Adrenal gland (tissue), 12 donors: ENCODE measurements around the gene PRKG1. TPM values are rescaled to one million over a fixed set of nuclear protein-coding genes. Genes with fewer than 3 reads are reported as not detected.
"Not testable (repeated sequence)": the region's sequence is repeated elsewhere in the genome, so short reads cannot be mapped to it uniquely, and the experiment has no call there.

ENCODE experiments used
- DNase-seq, 7 donors: peaks; one replicate each; pipeline ENCODE4 v3.0.0-alpha.2; 2019 to 2020
- H3K27ac ChIP-seq, 5 donors: fragments of 200-600 bp; sonication (generic) in 4 of 5; 1 replicate in 3 of 5; 2 replicates in 2 of 5; pipeline versions ENCODE4 v1.5.1 to v1.8.0; 2016 to 2020; ENCODE audit warnings: mild to moderate bottlenecking in 1 of 5
- H3K27me3 ChIP-seq: fragments of 200-600 bp; 2 replicates; pipeline ENCODE4 v1.8.0; 2021
- H3K36me3 ChIP-seq, 2 donors: fragments of 200-600 bp; replicated peaks in 1 of 2; 1 replicate in 1 of 2; 2 replicates in 1 of 2; pipeline versions ENCODE4 v1.5.1 to v1.8.0; 2018 to 2022
- H3K4me1 ChIP-seq, 2 donors: fragments of 200-600 bp; replicated peaks in 1 of 2; 1 replicate in 1 of 2; 2 replicates in 1 of 2; pipeline versions ENCODE4 v1.5.1 to v1.8.0; 2018 to 2021
- H3K4me3 ChIP-seq, 4 donors: fragments of 200-600 bp; sonication (generic) in 3 of 4; one replicate each; pipeline ENCODE4 v1.5.1; 2016 to 2018
- H3K9me3 ChIP-seq, 3 donors: fragments of 200-600 bp; sonication (generic) in 1 of 3; replicated peaks in 1 of 3; 1 replicate in 2 of 3; 2 replicates in 1 of 3; pipeline versions ENCODE4 v1.5.1 to v1.8.0; 2016 to 2021
- POLR2A ChIP-seq, 2 donors: fragments of 450-650 bp; IDR thresholded peaks; one replicate each; pipeline ENCODE4 v1.6.1; 2017; ENCODE audit warnings: antibody characterized with exemption in 2 of 2, mild to moderate bottlenecking in 2 of 2, moderate library complexity in 1 of 2
- WGBS, 4 donors: extraction: QIAGEN DNeasy Blood & Tissue Kit in 2 of 4; methylation state at CpG; one replicate each; pipeline versions ENCODE4 v1.1.5 to v1.1.7; 2013 to 2017; 5-methylcytosine and 5-hydroxymethylcytosine counted together
- intact Hi-C, 2 donors: fragments of 100-400 bp; cut with DNase I; formaldehyde crosslinking; loops; one replicate each; pipeline versions ENCODE4 v1.14.1 to v1.15.0; 2022 to 2023
- polyA plus RNA-seq, 3 donors: library from polyadenylated mRNA; stranded (reverse); fragments of 200-250 nt in 2 of 3; fragments of 350-450 nt in 1 of 3; fragmentation: Illumina TruSeq in 1 of 3; extraction: RNeasy Lipid Tissue Mini Kit (QIAGEN cat#74804) in 1 of 3; gene quantifications; one replicate each; pipeline ENCODE4 v1.2.3, GENCODE V29; 2013 to 2014
- total RNA-seq, 9 donors: library from RNA; depleted of rRNA in 4 of 9; stranded (reverse); fragments of >200 nt in 4 of 9; fragments of 120-200 nt in 1 of 9; fragmentation: NEBNext Ultra II Directional in 1 of 9; extraction: Animal tissue kit (Norgen Biotek cat#: 25700) in 1 of 9; gene quantifications; one replicate each; pipeline versions ENCODE4 v1.1.0 to v1.2.4, GENCODE V29; 2013 to 2023
- TF ChIP-seq, protein P1 (sequence below), 6 experiments: fragments of 450-650 bp in 4 of 6; fragments of 200-600 bp in 2 of 6; sonication (generic) in 1 of 6; IDR thresholded peaks; 1 replicate in 5 of 6; 2 replicates in 1 of 6; pipeline versions ENCODE4 v1.5.1 to v1.8.0; 2016 to 2021; ENCODE audit warnings: antibody characterized with exemption in 6 of 6, mild to moderate bottlenecking in 2 of 6, moderate library complexity in 1 of 6
- donor health status: healthy with polysubstance abuse.
- donor health status: Bipolar disorder and iron deficiency.
- donor health status: DM: yes; HTN: yes; CAD: no.
- donor health status: DM: no; HTN: no; CAD: no.
- donor health status: DM: no; HTN: no; CAD: no.
- donor health status: DM: yes; HTN: yes; CAD: no.

PRKG1 gene
- total and polyA plus RNA-seq, 12 donors = 6.9 to 104 (median 29.7) TPM

DNA sequence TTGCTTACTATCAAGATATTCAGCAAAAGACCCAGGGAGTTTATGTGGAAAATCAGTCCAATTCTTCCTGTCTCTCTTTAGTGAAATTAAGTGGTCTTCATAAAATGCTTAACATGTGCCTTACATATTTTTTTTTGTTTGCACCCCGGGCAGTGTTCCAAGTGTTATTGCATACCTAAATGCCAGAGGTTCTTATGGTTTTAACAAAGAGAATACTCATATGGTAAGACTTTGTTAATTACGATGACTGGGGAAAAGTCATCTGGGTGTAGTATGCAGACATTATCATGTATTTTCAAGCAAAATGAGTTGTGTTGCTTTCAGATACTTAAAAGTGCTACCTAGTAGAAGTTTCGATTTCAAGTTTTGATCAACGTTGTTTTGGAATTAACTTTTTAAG is 82.6 kb downstream of the PRKG1 start:
- no peak overlapping the region for H3K4me3 ChIP-seq
- DNase-seq = no peak
- no peak overlapping the region for H3K27ac ChIP-seq
- intact Hi-C loops = no loop called here
- no peaks in the 10 kb centered on the region for H3K36me3 ChIP-seq
- no peaks in the 10 kb centered on the region for H3K27me3 ChIP-seq
- peaks cover 8 to 9% of the 10 kb centered on the region in 2 donors for H3K4me1 ChIP-seq
- H3K9me3 ChIP-seq = no peaks in the 10 kb centered on the region
- 82 to 92% (median 89%) methylated on average over 4 of the region's 4 CpGs for WGBS, 4 donors
- no peak for TF ChIP-seq POLR2A (IDR thresholded peaks at IDR 0.05)
- TF ChIP-seq, protein P1, sequence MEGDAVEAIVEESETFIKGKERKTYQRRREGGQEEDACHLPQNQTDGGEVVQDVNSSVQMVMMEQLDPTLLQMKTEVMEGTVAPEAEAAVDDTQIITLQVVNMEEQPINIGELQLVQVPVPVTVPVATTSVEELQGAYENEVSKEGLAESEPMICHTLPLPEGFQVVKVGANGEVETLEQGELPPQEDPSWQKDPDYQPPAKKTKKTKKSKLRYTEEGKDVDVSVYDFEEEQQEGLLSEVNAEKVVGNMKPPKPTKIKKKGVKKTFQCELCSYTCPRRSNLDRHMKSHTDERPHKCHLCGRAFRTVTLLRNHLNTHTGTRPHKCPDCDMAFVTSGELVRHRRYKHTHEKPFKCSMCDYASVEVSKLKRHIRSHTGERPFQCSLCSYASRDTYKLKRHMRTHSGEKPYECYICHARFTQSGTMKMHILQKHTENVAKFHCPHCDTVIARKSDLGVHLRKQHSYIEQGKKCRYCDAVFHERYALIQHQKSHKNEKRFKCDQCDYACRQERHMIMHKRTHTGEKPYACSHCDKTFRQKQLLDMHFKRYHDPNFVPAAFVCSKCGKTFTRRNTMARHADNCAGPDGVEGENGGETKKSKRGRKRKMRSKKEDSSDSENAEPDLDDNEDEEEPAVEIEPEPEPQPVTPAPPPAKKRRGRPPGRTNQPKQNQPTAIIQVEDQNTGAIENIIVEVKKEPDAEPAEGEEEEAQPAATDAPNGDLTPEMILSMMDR (IDR thresholded peaks at IDR 0.05) = no peak

DNA sequence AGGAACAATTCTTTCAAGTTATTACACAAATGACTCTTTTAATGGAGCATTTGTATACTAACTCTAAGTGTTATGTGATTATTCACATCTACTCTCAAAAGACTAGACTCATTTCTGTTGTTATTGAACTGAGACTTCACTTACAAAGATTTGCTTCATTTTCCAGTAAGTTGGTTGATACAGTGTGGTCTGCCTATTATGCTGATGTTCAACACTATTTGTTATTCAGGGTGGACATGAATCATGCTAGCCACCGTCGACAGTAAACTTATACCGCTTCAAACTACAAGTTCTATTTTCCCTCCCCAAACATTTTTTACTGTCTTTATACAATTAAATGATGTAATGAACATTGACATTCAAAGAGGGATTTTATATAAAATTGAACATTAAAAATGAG is 84.5 kb downstream of the PRKG1 start:
- no peaks in the 10 kb centered on the region for H3K36me3 ChIP-seq
- H3K27ac ChIP-seq = no peak overlapping the region
- DNase-seq = no peak
- no peak overlapping the region for H3K4me3 ChIP-seq
- 93 to 98% (median 96%) methylated on average over 3 of the region's 3 CpGs for WGBS, 4 donors
- intact Hi-C loops = no loop called here
- peaks cover 7 to 19% of the 10 kb centered on the region in 2 donors for H3K4me1 ChIP-seq
- H3K9me3 ChIP-seq = no peaks in the 10 kb centered on the region
- TF ChIP-seq POLR2A (IDR thresholded peaks at IDR 0.05) = no peak
- TF ChIP-seq, protein P1 (IDR thresholded peaks at IDR 0.05) = no peak
- no peaks in the 10 kb centered on the region for H3K27me3 ChIP-seq

DNA sequence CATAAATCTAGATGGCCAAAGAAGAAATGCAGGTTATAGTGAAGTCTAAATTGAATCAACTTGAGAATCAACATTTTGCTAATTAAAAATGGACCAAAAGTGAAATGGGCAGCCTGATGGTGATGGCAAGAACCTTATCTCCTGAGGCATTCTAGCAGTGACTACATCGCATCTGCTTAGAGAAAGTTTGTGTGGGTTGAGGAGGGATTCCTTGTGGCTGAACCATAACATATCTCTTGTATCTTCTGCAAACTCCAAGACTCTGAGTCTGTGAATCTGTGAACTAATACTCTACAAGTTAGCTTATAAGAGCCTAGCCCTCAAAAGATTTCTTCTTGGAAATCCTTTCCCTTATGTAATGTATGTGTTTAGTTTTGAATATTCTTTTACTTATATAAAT is 85.6 kb downstream of the PRKG1 start:
- no peaks in the 10 kb centered on the region for H3K9me3 ChIP-seq
- no peak for DNase-seq
- 88 to 100% (median 100%) methylated on average over 1 of the region's 1 CpG for WGBS, 4 donors
- intact Hi-C loops = no loop called here
- no peak overlapping the region for H3K4me3 ChIP-seq
- no peak overlapping the region for H3K27ac ChIP-seq
- H3K27me3 ChIP-seq = no peaks in the 10 kb centered on the region
- H3K4me1 ChIP-seq = peaks cover 7 to 19% of the 10 kb centered on the region in 2 donors
- no peak for TF ChIP-seq POLR2A (IDR thresholded peaks at IDR 0.05)
- TF ChIP-seq, protein P1 (IDR thresholded peaks at IDR 0.05) = no peak
- H3K36me3 ChIP-seq = no peaks in the 10 kb centered on the region

DNA sequence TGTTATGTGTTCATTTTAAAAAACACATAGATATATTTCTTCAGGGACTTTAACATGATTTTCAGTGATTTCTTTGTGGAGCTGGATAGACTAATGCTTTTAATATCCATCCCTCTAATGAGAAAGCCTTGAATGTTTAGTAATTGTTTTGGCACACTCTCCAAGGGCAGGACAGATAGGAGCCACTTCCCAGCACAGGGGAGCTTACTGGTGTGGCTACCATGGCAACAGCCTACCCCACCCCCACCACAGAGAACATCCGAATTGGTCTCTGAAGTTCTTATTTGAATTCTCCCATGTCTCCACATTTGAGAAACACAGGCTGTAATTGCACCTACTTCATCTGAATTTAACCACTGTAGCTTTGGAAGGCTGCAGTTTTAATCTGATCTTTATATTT is 87.7 kb downstream of the PRKG1 start:
- peak; percentile 59 to 93 (median 79) for DNase-seq
- no peaks in the 10 kb centered on the region for H3K27me3 ChIP-seq
- no peaks in the 10 kb centered on the region for H3K9me3 ChIP-seq
- WGBS, 4 donors = 35 to 50% (median 37%) methylated on average over 1 of the region's 1 CpG
- peaks cover 7 to 19% of the 10 kb centered on the region in 2 donors for H3K4me1 ChIP-seq
- intact Hi-C loops = no loop called here
- H3K27ac ChIP-seq = peak overlapping the region in 1 of 5 donors; percentile 46
- H3K36me3 ChIP-seq = no peaks in the 10 kb centered on the region
- TF ChIP-seq, protein P1 (IDR thresholded peaks at IDR 0.05) = no peak
- no peak for TF ChIP-seq POLR2A (IDR thresholded peaks at IDR 0.05)
- no peak overlapping the region for H3K4me3 ChIP-seq

DNA sequence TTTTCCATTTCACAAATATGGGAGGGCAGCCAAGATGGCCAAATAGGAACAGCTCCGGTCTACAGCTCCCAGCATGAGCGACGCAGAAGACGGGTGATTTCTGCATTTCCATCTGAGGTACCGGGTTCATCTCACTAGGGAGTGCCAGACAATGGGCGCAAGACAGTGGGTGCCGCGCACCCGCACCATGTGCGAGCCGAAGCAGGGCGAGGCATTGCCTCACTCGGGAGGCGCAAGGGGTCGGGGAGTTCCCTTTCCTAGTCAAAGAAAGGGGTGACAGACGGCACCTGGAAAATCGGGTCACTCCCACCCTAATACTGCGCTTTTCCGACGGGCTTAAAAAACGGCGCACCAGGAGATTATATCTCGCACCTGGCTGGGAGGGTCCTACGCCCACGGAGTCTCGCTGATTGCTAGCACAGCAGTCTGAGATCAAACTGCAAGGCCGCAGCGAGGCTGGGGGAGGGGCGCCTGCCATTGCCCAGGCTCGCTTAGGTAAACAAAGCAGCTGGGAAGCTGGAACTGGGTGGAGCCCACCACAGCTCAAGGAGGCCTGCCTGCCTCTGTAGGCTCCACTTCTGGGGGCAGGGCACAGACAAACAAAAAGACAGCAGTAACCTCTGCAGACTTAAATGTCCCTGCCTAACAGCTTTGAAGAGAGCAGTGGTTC is 89.2 kb downstream of the PRKG1 start:
- H3K4me3 ChIP-seq, H3K27me3 ChIP-seq, H3K9me3 ChIP-seq, H3K36me3 ChIP-seq, H3K27ac ChIP-seq, intact Hi-C loops, DNase-seq: not testable (repeated sequence)
- 94 to 98% (median 96%) methylated on average over 26 to 30 of the region's 30 CpGs for WGBS, 4 donors
- peaks cover 7 to 19% of the 10 kb centered on the region in 2 donors for H3K4me1 ChIP-seq
